Upper lobe of right lung (tissue), 1 donor: ENCODE measurements around the gene DEFB132. TPM values are rescaled to one million over a fixed set of nuclear protein-coding genes. Genes with fewer than 3 reads are reported as not detected.

Experiments used
- ATAC-seq: fragments of 200-7000 bp; cut with Tn5 transposase; one replicate; pipeline ENCODE4 v1.9.1; 2020; ENCODE audit warnings: mild to moderate bottlenecking, moderate library complexity
- DNase-seq: peaks from one replicate; pipeline ENCODE4 v3.0.0-alpha.2; 2020
- H3K27ac ChIP-seq: fragments of 200-600 bp; one replicate; pipeline ENCODE4 v1.8.0; 2022
- H3K27me3 ChIP-seq: fragments of 200-600 bp; one replicate; pipeline ENCODE4 v1.8.0; 2022; ENCODE audit warnings: mild to moderate bottlenecking
- H3K36me3 ChIP-seq: fragments of 200-600 bp; one replicate; pipeline ENCODE4 v1.8.0; 2022
- H3K4me1 ChIP-seq: fragments of 200-600 bp; one replicate; pipeline ENCODE4 v1.8.0; 2022
- H3K4me3 ChIP-seq: fragments of 200-600 bp; one replicate; pipeline ENCODE4 v1.8.0; 2022; ENCODE audit warnings: mild to moderate bottlenecking
- H3K9me3 ChIP-seq: fragments of 200-600 bp; one replicate; pipeline ENCODE4 v1.8.0; 2022
- intact Hi-C: fragments of 100-400 bp; cut with DNase I; formaldehyde crosslinking; loops from one replicate; pipeline ENCODE4 v1.11.0; 2022
- total RNA-seq: library from RNA; stranded (reverse); fragmentation: NEBNext Ultra II Directional; extraction: Animal tissue kit (Norgen Biotek cat#: 25700); gene quantifications from one replicate; pipeline ENCODE4 v1.2.1, GENCODE V29; 2021
- TF ChIP-seq, protein P1 (sequence below): fragments of 200-600 bp; IDR thresholded peaks from one replicate; pipeline ENCODE4 v1.8.0; 2022; ENCODE audit warnings: antibody characterized with exemption
- donor health status: DM: no; HTN: yes; CAD: no; lungs with severe emphysema.

The DEFB132 gene
- total RNA-seq, 1 donor from 2014 or later = not detected

DNA sequence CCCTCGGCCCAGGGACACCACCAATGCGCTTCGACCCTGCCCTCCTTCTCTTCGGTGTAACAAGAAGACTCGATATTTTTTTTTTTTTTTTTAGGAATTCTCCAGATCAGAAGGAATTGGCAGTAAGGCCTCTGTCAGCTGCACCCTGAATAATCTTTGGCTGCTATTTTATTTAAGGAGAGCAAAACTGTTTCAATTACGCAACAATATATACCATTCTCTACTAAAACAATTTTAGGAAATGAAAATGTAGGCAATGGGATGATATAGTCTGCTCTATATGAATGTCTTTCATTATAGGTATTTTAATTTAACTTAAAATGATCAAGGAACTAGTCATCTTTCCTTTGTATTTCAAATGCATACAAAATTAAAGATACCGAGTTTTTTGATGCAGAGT is 53.1 kb downstream of the DEFB132 start:
- DNase-seq = no peak
- Histone ChIP-seq H3K27ac (peak overlapping the region; percentile 92), H3K9me3 (no peaks in the 10 kb centered on the region), H3K4me1 (peaks cover 21% of the 10 kb centered on the region), H3K4me3 (peak overlapping the region; percentile 60), H3K27me3 (no peaks in the 10 kb centered on the region), H3K36me3 (no peaks in the 10 kb centered on the region)
- intact Hi-C loops = no loop called here
- ATAC-seq = no peak
- TF ChIP-seq, protein P1, sequence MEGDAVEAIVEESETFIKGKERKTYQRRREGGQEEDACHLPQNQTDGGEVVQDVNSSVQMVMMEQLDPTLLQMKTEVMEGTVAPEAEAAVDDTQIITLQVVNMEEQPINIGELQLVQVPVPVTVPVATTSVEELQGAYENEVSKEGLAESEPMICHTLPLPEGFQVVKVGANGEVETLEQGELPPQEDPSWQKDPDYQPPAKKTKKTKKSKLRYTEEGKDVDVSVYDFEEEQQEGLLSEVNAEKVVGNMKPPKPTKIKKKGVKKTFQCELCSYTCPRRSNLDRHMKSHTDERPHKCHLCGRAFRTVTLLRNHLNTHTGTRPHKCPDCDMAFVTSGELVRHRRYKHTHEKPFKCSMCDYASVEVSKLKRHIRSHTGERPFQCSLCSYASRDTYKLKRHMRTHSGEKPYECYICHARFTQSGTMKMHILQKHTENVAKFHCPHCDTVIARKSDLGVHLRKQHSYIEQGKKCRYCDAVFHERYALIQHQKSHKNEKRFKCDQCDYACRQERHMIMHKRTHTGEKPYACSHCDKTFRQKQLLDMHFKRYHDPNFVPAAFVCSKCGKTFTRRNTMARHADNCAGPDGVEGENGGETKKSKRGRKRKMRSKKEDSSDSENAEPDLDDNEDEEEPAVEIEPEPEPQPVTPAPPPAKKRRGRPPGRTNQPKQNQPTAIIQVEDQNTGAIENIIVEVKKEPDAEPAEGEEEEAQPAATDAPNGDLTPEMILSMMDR = no peak

Other genes starting within 250 kb of the DEFB132 start
- not detected for gene DEFB125, start 170.1 kb upstream of the DEFB132 start, total RNA-seq
- not detected for gene DEFB126, start 115.1 kb upstream of the DEFB132 start, total RNA-seq
- not detected for gene DEFB127, start 100.3 kb upstream of the DEFB132 start, total RNA-seq
- gene DEFB128, start 68.0 kb upstream of the DEFB132 start, total RNA-seq = not detected
- gene DEFB129, start 30.5 kb upstream of the DEFB132 start, total RNA-seq = not detected
- gene C20orf96, start 33.0 kb downstream of the DEFB132 start, total RNA-seq = 8.8 TPM
- gene ZCCHC3, start 39.8 kb downstream of the DEFB132 start, total RNA-seq = 15.7 TPM
- gene SOX12, start 67.8 kb downstream of the DEFB132 start, total RNA-seq = 8.4 TPM
- 19.9 TPM for gene NRSN2, start 89.4 kb downstream of the DEFB132 start, total RNA-seq
- gene TRIB3, start 123.0 kb downstream of the DEFB132 start, total RNA-seq = 16.8 TPM
- gene RBCK1, start 150.6 kb downstream of the DEFB132 start, total RNA-seq = 101 TPM
- 38.4 TPM for gene TBC1D20, start 204.8 kb downstream of the DEFB132 start, total RNA-seq